VCaP (cell line): Measurements from ENCODE around the gene GPR37L1.

Source experiments
- H3K27ac ChIP-seq: fragments of 450-650 bp; 2 replicates; pipeline ENCODE4 v1.5.1; 2017
- TF ChIP-seq, protein P1 (sequence below): fragments of 450-650 bp; conservative IDR thresholded peaks from 2 replicates; pipeline ENCODE4 v1.5.1; 2017; ENCODE audit warnings: mild to moderate bottlenecking, moderate library complexity

Gene GPR37L1

DNA sequence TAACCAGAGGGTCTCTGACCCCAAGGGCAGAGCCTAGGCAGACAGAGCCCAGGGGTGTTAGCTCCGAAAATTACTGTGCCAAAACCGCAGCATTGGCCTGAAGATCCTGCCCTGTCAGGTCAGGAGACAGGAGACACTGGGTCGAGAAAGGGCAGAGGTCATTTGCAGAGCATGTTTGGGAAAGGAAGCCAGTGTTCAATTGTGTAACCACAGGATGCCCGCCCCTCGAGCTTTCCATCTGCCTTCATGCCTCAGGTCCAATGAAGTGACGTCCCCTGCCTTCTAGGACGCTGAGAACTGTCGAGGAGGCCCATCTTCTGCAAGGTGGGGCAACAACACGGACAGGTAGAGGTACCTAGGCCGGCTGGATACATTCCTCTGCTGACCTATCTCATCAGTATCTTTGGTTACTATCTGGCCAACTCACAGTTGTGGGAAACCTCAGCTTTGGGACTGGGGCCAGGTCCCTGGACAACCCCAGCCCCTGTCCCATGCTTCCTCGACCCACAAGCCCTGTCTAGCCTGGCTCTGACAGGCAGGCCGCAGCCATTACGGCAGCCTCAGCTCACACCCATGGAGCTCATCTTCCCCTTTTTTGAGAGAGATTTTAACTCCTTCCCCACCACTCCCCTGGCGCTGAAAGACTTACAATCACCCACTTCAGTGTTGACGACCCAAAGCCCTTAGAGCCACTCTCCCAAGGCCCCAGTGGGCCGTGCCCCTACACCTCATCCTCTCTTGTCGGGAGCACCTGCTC lies 20.5 kb downstream of the GPR37L1 start:
- TF ChIP-seq, protein P1, sequence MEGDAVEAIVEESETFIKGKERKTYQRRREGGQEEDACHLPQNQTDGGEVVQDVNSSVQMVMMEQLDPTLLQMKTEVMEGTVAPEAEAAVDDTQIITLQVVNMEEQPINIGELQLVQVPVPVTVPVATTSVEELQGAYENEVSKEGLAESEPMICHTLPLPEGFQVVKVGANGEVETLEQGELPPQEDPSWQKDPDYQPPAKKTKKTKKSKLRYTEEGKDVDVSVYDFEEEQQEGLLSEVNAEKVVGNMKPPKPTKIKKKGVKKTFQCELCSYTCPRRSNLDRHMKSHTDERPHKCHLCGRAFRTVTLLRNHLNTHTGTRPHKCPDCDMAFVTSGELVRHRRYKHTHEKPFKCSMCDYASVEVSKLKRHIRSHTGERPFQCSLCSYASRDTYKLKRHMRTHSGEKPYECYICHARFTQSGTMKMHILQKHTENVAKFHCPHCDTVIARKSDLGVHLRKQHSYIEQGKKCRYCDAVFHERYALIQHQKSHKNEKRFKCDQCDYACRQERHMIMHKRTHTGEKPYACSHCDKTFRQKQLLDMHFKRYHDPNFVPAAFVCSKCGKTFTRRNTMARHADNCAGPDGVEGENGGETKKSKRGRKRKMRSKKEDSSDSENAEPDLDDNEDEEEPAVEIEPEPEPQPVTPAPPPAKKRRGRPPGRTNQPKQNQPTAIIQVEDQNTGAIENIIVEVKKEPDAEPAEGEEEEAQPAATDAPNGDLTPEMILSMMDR, result no peak
- H3K27ac ChIP-seq, result peak overlapping the region; percentile 92

DNA sequence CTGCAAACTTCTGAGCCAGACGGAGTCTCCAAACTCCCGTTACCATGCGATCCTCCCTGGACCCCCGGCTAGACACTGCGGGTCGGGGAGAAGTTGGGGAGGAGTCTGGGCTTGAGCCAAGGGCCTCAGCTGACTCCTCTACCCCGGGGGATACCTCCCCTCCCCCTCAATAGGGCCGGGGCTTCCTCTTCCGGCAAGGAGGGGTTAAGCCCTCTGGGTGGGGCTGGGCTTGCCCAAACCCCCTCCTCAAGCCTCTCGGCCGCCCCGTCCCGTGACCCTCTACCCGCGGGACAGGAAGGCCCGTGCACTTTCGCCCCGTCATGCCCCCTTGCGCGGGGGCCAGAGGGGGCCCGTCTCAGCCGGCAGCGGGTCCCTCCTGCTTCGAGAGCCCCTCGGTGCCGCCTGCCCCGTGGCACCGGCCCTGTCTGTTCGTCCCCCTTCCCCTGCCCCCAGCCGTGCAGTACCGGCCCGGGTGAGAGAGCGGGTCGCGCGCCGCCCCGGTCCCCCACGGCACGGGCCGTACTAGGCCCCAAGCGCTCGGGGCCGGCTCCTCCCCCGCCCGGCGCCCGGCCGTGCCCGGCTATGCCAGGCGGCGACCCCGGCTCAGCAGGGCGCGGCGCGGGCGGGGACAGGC lies 21.2 kb downstream of the GPR37L1 start:
- peak overlapping the region; percentile 92 for H3K27ac ChIP-seq
- TF ChIP-seq, protein P1, result no peak

DNA sequence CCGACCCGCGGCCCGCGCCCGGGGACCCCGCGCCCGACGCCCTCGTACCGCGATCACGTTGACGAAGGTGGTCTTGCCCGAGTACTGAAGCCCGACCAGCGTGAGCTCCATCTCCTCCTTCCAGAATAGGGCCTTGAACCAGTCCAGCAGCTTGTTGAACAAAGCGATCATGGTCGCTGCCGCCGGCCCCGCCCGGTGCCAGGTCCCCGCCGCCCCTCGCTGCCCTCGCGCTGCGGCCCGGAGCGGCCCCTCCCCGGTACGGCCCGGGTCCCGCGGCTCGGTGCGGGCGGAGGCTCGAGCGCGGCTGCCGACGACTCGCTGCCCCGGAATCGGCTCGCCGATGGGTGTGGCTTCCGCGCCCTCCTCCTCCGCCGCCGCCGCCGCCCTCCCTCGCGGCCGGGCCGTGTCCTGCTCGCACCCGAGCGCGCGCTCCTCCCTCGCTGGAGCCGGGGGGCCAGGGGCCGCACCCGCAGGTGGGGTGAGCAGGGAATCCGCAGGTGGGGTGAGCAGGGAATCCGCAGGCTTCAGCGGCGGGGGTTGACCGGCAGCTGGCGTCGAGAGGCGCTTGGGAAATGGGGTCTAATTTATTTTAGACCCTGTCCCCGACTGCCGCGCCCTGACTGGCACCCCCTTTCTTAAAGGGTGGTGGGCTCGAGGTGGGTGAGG lies 21.8 kb downstream of the GPR37L1 start, which contains the start of gene ARL8A:
Gene ARL8A (minus strand): TSS at position 336 of the 666 bp plus-strand sequence. CDS start 165 bp downstream, at position 171.
- peak within 1 kb of the TSS; percentile 92 for H3K27ac ChIP-seq
- TF ChIP-seq, protein P1, result no peak

DNA sequence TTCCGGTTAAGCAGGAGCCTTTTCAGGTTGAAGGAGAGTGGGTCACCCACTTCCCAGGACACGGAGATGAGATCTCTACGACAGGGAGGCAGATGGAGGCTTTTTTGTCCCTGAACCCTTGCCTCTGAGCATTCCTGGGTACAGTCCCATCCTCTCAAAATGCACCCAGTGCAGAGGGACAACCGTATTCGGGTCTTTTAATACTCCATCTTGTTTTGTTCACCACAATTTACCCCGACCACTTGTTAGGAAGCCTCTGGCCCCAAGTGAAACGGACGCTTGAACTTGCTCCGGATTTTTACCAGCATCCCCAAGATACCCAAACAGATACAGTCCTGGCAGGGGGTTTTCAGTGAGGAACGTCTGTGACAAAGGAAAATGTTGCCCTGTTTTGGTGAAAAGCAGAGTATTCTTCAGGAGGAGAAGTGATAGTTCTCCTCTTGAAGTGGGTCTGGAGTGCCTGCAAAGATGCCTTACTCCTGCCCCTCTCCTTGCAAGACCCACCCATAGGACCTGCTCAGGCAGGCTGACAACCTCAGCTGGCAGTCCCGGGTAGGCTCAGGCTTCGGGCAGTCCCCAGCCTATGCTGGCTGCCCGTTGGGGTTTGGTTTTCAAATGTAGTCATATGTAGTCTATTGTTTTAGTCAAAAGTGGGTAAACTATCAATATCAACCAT lies 22.5 kb downstream of the GPR37L1 start:
- TF ChIP-seq, protein P1, result no peak
- peak overlapping the region; percentile 92 for H3K27ac ChIP-seq

DNA sequence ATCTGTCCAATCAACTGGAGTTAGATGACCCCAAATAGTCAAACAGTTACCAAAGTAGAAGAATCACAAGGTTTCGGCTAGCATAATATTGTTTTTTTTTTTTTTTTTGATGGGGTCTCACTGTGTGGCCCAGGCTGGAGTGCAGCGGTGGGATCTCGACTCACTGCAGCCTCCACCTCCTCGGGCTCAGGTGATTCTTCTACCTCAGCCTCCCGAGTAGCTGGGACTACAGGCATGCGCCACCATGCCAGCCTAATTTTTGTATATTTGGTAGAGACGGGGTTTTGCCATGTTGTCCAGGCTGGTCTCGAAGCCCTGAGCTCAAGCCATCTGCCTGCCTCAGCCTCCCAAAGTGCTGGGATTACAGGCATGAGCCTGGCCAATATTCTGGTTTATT lies 23.0 kb downstream of the GPR37L1 start:
- H3K27ac ChIP-seq, result peak overlapping the region; percentile 92

DNA sequence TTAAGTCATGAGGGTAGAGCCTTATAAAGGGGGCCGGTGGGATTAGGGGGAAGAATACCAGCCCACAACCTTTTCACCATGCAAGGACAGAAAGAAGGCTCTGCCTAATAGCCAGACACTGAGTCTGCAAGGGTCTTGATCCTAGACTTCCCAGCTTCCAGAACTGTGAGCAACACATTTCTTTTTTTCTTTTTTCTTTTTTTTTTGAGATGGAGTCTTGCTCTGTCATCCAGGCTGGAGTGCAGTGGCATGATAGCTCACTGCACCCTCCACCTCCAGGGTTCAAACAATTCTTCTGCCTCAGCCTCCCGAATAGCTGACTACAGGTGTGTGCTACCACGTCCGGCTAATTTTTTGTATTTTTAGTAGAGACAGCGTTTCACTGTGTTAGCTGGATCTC lies 23.6 kb downstream of the GPR37L1 start:
- TF ChIP-seq, protein P1, result no peak
- no peak overlapping the region for H3K27ac ChIP-seq

DNA sequence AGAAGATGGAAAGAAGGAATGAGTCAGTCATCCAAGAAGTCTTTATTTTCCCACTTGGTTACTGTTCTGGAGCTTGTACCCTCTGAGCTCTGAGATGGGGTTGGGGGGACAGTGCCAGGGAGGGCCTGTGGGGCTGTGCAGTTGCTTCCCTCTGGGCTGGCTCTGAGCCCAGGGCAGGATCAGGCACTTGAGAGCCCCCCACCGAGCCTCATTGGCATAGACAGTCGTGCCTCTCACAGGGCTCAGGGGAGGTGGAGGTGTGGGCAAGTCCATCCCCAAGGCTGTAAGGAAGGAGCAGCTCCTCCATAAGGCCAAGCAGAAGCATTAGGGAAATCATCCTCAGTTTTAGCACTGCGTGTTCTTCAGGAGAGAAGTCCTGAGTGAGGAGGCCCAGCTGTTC lies 24.3 kb downstream of the GPR37L1 start:
- TF ChIP-seq, protein P1, result no peak
- no peak overlapping the region for H3K27ac ChIP-seq
